Measurements from ENCODE around the gene SLC6A19. TPM values are rescaled to one million over a fixed set of nuclear protein-coding genes. Genes with fewer than 3 reads are reported as not detected.
A peak's percentile ranks its signal among the peaks of the same experiment; 100 is the strongest.
"Not testable (repeated sequence)": the region's sequence is repeated elsewhere in the genome, so short reads cannot be mapped to it uniquely, and the experiment has no call there.

Gene SLC6A19
- polyA plus RNA-seq, 3 donors = 50.8 to 77.3 (median 71.8) TPM

DNA sequence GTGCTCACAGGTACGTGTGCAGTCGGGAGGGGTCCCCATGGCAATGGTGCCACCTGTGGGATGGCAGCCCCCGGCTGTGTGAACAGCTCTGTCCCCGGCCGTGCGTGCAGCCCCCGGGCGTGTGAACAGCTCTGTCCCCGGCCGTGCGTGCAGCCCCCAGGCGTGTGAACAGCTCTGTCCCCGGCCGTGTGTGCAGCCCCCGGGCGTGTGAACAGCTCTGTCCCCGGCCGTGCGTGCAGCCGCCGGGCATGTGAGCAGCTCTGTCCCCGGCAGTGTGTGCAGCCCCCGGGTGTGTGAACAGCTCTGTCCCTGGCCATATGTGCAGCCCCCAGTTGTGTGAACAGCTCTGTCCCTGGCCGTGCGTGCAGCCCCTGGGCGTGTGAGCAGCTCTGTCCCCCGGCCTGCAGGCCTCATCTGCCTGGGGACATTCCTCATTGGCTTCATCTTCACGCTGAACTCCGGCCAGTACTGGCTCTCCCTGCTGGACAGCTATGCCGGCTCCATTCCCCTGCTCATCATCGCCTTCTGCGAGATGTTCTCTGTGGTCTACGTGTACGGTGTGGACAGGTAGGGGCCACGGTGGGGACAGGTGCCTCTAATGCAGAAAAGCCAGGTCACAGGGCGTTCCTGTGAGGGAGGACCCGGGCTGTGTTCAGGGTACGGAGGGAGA is 17.8 kb downstream of the SLC6A19 start:
- DNase-seq = no peak

DNA sequence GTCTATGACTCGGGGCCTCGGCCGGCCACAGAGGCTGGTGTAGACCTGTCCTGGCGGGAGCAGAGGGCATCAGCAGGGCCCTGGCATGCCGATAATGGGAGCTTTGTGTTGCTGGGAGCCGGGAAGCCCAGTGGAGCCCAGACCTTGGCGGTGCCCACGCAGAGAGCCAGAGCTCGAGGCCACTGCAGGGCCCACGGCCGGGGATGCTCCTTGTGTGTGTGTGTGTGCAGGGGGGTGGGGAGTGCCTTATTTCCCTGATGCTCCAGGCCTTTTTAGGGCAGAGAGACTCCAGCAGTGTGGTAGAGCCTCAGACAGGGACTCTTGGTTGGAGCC is 18.3 kb downstream of the SLC6A19 start:
- DNase-seq = no peak

DNA sequence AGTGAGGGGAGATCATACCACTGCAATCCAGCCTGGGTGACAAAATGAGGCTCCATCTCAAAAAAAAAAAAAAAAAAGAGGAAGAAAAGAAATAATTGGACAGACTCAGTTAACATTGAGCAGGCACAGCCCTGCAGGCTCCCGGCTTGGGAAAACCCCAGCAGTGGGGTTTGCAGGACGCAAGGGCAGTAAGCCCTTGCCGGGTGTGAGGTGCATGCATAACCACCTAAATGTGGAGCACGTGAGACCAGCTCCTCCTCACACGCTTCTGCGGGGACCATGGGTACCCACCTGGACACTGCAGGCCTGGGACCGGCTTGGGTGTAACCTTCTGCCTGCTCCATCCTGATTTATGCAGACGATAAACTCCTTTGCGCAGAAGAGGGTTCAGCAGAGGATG is 19.0 kb downstream of the SLC6A19 start:
- DNase-seq = no peak

DNA sequence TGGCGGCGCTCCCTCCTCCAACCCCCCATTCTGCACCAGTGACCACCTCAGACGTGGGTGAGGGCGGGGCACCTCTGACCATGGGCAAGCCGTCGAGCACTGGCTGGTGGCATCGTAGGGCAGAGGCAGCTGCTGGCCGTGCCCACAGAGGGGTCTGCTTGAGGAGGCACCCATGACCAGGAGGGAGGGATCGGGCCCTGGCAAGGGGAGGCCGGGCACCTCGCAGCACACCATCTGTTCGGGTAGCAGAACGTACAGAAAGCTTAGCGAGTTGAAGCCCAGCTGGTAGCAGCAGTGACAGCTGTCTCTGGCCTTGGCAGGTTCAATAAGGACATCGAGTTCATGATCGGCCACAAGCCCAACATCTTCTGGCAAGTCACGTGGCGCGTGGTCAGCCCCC is 19.4 kb downstream of the SLC6A19 start:
- no peak for DNase-seq

DNA sequence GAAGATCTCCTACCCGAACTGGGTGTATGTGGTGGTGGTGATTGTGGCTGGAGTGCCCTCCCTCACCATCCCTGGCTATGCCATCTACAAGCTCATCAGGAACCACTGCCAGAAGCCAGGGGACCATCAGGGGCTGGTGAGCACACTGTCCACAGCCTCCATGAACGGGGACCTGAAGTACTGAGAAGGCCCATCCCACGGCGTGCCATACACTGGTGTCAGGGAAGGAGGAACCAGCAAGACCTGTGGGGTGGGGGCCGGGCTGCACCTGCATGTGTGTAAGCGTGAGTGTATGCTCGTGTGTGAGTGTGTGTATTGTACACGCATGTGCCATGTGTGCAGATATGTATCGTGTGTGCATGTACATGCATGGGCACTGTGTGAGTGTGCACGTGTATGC is 20.3 kb downstream of the SLC6A19 start:
- DNase-seq = no peak

DNA sequence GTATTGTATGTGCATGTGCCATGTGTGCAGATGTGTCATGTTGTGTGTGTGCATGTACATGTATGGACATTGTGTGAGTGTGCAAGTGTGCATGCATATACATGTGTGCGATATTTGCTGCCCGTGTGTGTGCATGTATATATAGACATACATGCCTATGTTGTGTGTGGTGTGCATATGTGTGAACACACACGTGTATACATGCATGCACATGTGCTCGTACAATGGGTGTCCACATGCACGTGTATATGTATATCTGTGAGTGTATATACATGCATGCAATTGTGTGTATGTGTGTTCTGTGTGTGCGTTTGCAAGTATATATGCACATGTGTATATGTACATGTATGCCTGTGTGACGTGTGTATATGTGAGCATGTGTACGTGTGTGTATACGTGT is 20.8 kb downstream of the SLC6A19 start:
- DNase-seq = no peak

DNA sequence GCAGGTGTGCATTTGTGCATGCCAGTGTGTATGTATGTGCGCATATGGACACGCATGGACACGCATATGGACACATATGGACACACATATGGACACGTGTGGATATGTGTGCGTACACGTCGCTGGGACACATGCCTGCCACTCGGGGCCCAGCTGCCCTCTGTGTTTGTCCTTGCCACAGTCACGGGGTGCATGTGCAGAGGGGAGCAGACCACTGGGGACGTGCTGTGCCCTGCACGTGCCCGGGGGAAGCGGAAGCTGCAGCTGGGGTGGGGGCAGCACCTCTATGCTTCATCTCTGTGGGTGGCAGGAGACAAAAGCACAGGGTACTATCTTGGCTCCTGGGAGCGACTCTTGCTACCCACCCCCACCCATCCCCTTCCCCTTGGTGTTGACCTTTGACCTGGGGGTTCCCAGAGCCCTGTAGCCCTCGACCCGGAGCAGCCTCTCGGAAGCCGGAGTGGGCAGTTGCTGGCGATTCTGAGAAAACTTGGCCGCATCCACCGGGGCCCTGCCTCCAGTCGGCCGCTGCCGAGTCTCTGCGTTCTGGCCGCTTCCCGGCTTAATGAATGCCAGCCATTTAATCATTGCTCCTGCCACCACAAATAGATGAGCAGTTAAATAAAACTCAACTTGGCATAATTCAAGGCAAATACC is 21.4 kb downstream of the SLC6A19 start:
- DNase-seq = no peak

DNA sequence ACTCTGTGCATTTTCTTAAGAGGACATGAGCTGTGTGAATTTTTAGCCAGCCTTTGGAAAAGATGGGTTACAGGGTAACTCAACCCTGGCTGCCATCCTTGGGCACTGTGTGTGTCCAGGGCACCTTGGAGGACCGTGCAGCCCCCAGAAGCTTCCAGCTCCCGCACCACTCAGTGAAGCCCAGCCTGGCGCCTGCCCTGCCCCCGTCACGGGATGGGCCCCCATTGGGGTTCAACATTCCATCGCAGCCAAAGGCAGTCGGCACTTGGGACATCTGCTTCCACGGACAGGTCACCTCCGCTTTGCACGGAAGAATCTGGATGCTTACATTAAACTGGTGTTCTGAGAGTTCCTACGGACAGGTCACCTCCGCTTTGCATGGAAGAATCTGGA is 21.9 kb downstream of the SLC6A19 start:
- DNase-seq = no peak

DNA sequence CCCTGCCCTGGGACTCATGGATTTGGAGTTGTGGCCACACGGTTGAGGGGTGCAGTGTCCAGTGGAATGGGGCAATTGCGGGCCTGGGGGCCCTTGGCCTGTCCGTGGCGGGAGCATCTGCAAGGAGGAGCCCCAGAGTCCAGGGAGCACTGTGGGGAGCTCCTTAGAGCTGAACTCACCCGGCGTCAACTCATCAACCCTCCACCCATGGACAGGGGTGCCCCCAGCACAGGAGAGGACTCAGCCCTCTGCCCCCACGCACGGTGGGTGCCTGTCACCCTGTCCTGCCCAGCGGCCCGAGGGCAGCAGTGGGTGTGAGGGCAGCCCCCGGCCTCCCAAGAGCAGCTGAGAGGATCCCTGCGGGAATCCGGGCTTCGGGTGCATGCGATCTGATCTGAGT is 23.2 kb downstream of the SLC6A19 start:
- DNase-seq = no peak

DNA sequence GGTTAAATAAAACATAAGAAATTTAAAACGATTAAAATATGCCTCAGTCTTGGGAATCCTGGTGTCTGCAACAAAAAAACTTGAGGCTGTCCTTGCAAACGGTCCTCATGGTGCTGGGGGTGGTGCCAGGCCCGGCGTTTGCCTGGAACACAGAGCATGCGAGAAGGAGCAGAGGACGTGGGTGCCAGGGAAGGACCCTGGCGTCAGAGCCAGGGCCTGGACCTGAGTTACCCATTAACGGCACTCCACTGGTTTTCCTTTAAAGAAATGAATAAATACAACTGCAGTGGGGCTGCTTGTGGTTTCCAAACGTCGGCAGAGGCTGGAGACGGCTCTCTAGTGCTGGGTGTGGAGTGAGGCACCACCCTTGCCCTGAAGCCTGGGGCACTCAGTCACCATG is 23.7 kb downstream of the SLC6A19 start, which contains the start of gene SLC6A18:
Gene SLC6A18, plus strand, starts transcription at position 301 of the 400 bp plus-strand sequence. Its CDS starts 97 bp downstream, at position 398.
- DNase-seq = no peak

DNA sequence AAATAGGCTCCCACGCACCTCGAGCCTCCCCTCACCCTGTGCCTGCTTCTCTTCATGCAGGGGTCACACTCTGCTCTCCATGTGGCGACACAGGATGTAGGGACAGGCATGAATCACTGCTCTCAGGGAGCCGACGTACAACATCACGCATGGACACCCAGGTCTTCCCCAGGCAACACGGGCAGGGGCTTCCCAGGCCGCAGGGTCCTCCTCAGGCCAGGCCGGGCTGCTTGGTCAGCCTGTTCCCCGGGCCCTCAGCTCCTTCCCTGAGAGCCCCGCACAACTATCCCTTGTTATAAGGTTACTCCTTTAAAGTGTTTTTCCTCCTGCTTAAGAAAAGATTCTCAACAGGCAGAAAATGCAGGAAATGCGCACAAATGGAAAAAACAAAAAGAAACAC is 24.8 kb downstream of the SLC6A19 start:
- DNase-seq = no peak

DNA sequence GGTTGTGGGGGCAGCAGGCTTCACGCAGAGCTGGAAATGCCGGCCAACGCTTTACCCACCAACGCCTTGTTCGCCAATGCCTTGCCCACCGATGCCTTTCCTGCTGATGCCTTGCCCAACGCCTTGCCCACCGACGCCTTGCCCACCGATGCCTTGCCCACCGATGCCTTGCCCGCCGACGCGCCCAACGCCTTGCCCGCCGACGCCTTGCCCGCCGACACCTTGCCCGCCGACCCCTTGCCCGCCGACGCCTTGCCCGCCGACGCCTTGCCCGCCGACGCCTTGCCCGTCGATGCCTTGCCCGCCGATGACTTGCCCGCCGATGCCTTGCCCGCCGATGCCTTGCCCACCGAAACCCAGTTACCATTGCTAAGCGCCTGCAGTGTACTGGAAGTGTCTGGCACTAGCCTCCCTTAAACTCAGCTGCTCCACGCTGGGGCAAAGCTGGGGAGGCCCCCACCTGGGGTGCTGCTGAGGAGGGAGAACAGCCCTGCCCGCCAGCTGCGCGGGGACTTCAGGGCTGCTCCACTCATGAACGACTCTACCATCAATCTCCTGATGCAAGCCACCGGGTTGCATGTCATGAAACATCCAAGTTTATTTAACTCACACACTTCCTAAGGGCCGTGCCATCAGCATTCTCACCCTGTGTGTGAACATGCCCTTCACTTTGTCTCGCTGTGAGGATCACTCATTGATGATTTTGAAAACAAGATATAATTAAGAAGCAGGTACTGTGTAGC is 25.6 kb downstream of the SLC6A19 start:
- no peak for DNase-seq

DNA sequence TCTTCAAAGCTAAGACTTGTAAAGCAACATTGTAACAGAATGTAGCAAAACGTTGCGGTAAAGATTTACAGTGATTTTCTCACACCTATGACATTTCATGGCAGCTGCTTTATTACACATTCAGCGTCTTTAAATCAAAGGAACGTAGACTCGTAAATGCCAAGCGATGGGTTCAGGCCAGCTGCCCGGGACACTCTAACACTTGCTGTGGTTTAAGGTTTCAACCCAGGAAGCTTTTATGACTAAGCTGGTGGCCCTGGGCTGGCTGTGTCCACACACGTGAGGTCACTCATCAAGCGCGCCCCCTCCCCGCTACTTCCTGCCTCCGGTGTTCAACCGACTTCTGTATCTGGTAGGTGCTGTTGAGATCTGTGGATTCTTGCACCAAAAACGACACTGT is 26.3 kb downstream of the SLC6A19 start:
- DNase-seq = peak; percentile 84

DNA sequence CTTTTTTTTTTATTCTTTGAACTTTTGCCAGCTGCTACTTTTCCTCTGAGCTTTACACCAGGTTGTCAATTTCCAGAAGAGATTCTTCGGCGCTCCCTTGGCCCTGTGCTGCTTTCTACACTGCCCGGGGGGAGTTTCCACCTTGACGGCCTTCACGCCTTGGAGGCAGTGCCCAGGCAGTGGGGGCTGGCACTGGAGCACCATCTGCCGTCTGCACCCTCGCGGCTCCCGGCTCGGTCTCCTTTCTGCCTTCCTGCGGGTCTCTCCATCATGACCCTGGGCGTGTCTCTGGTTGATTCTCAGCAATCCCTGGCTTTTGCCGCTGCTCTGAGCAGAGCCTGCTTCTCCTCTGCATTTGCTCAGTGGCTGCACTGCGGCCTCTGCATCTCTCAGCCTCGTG is 26.7 kb downstream of the SLC6A19 start:
- DNase-seq = no peak

DNA sequence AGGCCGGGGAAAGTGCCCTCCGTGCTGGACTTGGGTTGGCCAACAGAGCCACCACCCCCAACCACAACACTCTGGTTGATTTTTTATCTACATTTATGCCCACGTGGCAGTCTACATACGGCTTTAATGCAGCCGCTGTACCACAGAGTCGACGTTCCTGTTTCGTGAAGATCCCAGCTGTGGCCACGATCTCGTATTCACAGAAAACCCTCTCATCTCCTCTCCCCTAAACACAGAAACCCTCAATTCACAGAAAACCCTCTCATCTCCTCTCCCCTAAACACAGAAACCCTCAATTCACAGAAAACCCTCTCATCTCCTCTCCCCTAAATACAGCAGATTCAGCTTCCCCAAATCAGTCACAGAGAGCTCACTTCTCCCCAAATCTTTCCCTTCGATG is 27.6 kb downstream of the SLC6A19 start:
- not testable (repeated sequence) for DNase-seq

DNA sequence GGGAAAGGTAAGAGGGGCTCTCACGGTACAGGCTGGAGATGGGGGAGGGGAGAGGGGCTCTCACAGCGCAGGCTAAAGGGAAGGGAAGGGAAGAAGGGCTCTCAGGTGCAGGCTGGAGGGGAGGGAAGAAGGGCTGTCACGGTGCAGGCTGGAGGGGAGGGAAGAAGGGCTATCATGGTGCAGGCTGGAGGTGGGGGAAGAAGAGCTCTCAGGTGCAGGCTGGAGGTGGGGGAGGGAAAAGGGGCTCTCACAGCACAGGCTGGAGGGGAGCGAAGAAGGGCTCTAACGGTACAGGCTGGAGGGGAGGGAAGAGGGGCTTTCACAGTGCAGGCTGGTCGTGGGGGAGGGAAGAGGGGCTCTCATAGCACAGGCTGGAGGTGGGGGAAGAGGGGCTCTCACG is 28.4 kb downstream of the SLC6A19 start:
- no peak for DNase-seq

DNA sequence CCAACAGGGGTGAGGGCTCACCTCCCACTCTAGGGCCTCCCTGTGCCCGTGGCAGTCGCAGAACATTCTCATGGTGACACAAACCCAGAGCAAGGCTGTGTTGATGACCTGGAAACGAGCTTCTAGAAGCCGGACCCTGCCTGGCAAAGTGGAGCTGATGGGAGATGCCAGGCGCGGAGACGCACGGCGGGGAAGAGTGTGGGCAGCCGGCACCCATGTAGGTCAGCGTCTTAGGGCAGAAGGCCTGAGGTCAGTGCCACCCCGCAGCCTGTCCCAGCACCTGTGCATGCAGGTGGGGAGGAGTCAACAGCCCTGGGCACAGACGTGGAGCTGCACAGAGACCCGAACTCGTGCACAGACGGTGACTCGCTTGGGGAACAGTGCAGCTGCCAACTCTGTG is 29.2 kb downstream of the SLC6A19 start:
- DNase-seq = no peak

DNA sequence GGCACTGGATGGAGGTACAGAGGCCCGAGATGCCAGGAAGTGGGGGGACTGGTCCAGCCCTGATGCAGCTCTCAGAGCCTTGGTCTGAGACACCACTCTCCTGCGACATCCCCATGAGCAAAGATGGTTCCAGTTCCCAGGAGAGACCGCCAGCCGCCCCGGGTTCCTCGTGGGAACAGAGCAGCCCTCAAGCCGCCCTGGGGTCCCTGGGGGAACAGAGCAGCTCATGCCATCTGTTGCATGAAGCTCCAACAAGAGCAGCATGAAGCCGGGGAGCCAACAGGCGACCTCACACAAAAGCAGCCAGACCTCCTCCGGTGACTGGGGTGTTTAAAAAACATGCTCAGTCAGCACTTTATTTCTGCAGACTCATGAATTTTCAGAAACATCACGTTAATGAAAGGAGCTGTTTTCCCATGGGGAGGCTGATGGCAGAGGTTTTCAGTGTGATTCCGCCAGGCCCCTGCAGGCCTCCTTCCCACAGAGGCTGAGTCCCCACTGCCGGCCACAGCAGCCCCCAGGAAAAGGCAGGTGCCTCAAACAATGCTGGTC is 30.0 kb downstream of the SLC6A19 start:
- no peak for DNase-seq

DNA sequence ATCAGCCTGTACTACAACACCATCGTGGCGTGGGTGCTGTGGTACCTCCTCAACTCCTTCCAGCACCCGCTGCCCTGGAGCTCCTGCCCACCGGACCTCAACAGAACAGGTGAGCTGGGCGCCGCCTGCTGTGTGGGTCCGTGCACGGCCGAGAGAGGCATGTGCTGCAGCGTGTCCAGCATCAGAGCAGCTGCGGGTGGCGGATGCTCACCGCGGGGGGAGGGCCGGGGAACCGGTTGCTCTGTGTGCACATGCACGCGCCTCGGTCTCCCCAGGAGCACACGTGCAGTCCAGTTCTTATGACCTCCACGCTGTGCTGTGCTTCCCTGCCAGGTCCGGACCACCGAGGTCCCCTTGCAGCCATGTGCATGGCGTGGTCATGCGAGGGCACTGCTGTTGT is 31.4 kb downstream of the SLC6A19 start:
- no peak for DNase-seq

DNA sequence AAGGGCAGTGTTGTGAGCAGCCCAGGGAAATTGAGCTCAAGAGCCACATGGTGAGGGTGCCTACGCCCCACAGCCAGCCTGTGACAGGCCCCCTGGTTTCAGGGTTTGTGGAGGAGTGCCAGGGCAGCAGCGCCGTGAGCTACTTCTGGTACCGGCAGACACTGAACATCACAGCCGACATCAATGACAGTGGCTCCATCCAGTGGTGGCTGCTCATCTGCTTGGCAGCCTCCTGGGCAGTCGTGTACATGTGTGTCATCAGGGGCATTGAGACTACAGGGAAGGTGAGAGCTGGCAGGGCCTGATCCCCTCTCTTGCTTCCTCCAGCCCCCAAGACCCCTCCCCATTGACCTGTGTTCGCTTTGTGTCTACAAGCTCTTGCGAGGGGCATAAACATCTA is 34.0 kb downstream of the SLC6A19 start:
- no peak for DNase-seq

DNA sequence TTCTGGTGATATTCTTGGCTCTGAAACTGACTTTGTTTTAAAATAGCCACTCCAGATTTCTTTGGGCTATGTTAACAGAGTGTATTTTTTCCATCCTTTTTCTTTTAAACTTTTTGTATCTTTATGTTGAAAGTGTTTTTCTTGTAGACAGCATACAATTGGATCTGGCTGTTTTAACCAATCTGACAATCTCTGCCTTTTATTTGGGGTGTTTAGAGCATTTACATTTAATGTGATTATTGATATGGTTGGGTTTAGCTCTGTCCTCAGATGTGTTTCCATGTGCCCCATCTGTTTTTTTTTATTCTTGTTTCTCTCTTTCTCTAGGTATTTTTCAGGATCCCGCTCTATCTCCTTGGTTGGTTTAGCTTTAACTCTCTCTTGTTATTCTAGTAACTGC is 34.4 kb downstream of the SLC6A19 start:
- DNase-seq = no peak

DNA sequence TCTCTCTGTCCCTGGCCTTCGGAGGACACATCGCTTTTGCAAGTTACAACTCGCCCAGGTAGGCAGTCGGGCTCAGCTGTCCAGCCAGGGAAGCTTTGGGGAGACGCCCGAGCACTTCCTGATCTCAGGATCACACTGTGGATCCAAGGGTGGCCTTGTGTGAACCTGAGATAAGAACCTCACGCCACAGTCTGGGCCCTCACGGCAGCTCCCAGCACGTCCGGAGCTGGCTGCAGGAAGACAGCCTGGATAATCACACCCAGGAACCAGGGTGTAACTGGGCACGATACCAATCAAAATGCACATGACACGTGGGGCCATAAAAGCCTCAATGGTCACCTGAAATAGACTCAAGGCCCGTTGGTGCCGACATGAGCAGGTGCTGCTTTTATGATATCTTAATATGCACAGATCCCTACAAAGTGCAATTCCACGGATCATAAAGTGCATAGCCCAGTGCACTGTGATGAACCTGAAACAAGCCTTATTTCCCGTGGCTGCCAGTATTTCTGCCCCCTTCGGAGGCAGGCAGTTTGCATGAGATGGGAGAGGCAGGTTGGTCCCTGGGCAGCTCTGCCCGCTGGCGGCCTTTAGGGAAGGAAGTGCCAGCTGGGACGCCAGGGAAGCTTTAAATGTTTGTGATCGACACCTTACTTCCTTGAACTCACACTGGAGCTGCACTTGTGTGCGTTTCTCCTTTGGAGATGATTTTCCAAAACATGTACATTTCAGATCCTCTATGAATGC is 38.3 kb downstream of the SLC6A19 start:
- no peak for DNase-seq
